GM12891 (cell line): ENCODE results near the gene ZSCAN21.

Experiments
- PAX5 ChIP-seq: IDR thresholded peaks from 2 replicates; pipeline ENCODE4 v1.6.1; 2011; ENCODE audit warnings: low read length, moderate library complexity, mild to moderate bottlenecking; ENCODE audit not compliant: insufficient read depth, severe bottlenecking
- POLR2A ChIP-seq: IDR thresholded peaks from 2 replicates; pipeline ENCODE4 v1.6.1; 2011; ENCODE audit warnings: low read depth, low read length, control low read depth
- POLR2AphosphoS5 ChIP-seq: IDR thresholded peaks from 2 replicates; pipeline ENCODE4 v1.6.1; 2011; ENCODE audit warnings: low read depth, low read length, control low read depth
- POU2F2 ChIP-seq: IDR thresholded peaks from 2 replicates; pipeline ENCODE4 v1.6.1; 2011; ENCODE audit warnings: low read depth, mild to moderate bottlenecking, control low read depth, low read length, moderate library complexity
- SPI1 ChIP-seq: IDR thresholded peaks from 2 replicates; pipeline ENCODE4 v1.6.1; 2011; ENCODE audit warnings: low read depth, low read length, control low read depth
- TAF1 ChIP-seq: IDR thresholded peaks from 2 replicates; pipeline ENCODE4 v1.6.1; 2011; ENCODE audit warnings: low read depth, low read length, control low read depth

DNA sequence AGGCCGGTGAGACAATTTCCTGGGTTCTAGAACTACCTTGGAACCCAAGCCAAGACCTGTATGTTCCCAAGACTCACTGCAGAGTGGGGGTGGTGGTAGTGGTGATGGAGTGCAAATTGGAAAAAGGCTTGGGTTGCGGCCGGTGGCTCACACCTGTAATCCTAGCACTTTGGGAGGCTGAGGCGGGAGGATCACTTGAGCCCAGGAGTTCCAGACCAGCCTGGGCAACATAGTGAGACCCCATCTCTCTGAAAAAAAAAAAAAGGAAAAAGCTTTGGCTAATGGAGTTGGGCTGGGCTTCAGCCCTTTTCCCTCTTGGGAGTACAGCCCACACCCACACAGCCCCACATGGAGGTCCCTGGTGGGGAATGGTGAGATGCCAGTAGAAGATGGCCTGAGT, 56.0 kb downstream of the ZSCAN21 start:
- TF ChIP-seq SPI1 (no peak), POLR2A (no peak), POLR2AphosphoS5 (no peak), TAF1 (no peak), PAX5 (no peak), POU2F2 (no peak)
